ACHN (cell line): ENCODE measurements around the gene ARL8B.

ENCODE experiments used
- DNase-seq: peaks from one replicate; pipeline ENCODE4 v3.0.0-alpha.2; 2015
- in situ Hi-C: cut with HindIII; loops from 2 replicates; pipeline ENCODE4 v1.10.0; 2017; ENCODE audit warnings: low sequenced_read_pairs, low pct_ligation_motif_present, low pct_unique_long_range_greater_than_20kb

Gene ARL8B

GRCh38 chr3:5220667-5221431 lies 98.8 kb downstream of the ARL8B start:
- no peak for DNase-seq
- in situ Hi-C loops = no loop called here

DNA sequence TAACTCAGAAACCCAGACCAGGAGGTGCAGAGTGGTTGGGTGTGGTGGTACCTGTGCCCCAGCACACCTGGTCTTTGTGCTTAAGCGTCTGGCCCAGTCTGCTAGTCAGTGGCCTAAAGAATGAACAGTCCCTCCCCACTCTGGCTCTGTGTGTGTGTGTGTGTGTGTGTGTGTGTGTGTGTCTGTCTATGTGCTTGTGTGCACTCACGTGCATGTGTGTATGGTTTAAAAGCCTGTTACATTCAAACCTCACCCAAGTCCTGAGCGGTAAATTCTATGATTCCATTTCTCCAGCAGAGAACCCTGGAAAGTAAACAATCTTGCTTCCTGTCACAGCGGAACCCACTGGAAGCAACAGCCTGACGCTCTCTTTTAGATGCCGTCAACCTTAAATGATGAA lies 99.6 kb downstream of the ARL8B start:
- in situ Hi-C loops = no loop called here
- no peak for DNase-seq

GRCh38 chr3:5222283-5223005 lies 100.4 kb downstream of the ARL8B start:
- no peak for DNase-seq
- in situ Hi-C loops = no loop called here

DNA sequence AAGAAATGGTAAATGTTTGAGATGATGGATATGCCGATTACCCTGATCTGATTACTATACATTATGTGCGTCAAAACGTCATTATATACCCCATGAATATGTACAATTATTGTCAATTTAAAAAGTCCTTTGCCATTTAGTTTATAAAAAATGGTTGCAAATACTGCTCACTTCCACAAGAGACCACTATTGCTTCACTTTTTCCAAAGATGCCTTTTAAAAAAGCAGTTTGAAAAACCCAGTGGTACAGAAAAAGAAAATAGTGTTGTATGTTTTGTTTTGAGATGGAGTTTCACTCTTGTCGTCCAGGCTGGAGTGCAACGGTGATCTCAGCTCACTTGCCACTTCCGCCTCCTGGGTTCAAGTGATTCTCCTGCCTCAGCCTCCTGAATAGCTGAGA lies 104.7 kb downstream of the ARL8B start:
- DNase-seq = peak; percentile 35
- in situ Hi-C loops = no loop called here

DNA sequence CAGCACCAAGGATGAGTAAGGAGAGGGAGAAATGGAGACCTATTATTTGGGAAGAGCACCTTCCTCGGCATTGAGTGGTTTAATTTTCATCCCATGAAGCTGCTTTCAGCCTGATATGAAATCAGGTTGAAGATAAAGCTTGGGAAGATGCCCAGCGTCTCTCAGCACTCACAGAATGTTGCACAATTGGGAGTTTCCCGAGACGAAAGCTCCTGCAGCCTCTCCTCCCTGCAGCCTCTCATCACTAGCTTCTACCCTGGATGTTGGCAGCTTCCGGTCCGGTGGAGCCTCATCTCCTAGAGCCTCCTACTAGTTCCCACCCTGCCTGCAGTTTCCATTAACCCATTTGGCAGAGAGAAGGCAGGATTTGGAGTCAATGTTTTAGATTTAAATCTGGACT lies 105.7 kb downstream of the ARL8B start:
- DNase-seq = no peak
- in situ Hi-C loops = no loop called here

- in situ Hi-C loops = no loop called here
- DNase-seq = no peak
These were observed 107.3 kb downstream of the ARL8B start for GRCh38 chr3:5229414-5229813.
